HG02943 (cell line): Measurements from ENCODE around the gene RNF39.

Source experiments
- ATAC-seq: cut with Tn5 transposase; IDR thresholded peaks from one replicate; pipeline ENCODE4 v1.9.1; 2021; ENCODE audit warnings: mild to moderate bottlenecking, low read depth, moderate library complexity; ENCODE audit not compliant: unreplicated experiment

RNF39 gene

GRCh38 chr6:30020626-30021025 lies 54.9 kb downstream of the RNF39 start:
- no peak for ATAC-seq
